ENCODE results near the gene MYO15B.

The MYO15B gene

GRCh38 chr17:75614006-75614405 is 26.4 kb downstream of the MYO15B start:
- H3K4me2 ChIP-seq (ENCODE audit: low read length) = no peak overlapping the region
- no peak overlapping the region for H3K27ac ChIP-seq (ENCODE audit: low read depth, low read length)
- H3K27me3 ChIP-seq (ENCODE audit: control insufficient read depth, low read length) = no peaks in the 10 kb centered on the region
- H3K4me3 ChIP-seq (ENCODE audit: low read length) = no peak overlapping the region
- no peaks in the 10 kb centered on the region for H4K20me1 ChIP-seq (ENCODE audit: control insufficient read depth, insufficient read depth, low read depth, low read length)
- no peaks in the 10 kb centered on the region for H3F3A ChIP-seq (ENCODE audit: control insufficient read depth, insufficient read depth)
- no peaks in the 10 kb centered on the region for H3K36me3 ChIP-seq (ENCODE audit: control insufficient read depth, low read length)
- H3K79me2 ChIP-seq (ENCODE audit: control insufficient read depth, low read length) = no peaks in the 10 kb centered on the region
- peak; percentile 39 for TF ChIP-seq CTCF (IDR thresholded peaks at IDR 0.05; ENCODE audit: low read depth, low read length, poor library complexity, severe bottlenecking)
- TF ChIP-seq EZH2phosphoT487 (IDR thresholded peaks at IDR 0.05; ENCODE audit: borderline replicate concordance, low read length) = no peak
- no peaks in the 10 kb centered on the region for H3K9me2 ChIP-seq (replicated peaks; ENCODE audit: control insufficient read depth, low read length)
- H3K9me3 ChIP-seq (ENCODE audit: control insufficient read depth, insufficient read depth, low read length) = no peaks in the 10 kb centered on the region
- H3K4me1 ChIP-seq (ENCODE audit: control insufficient read depth, low read length) = no peaks in the 10 kb centered on the region

DNA sequence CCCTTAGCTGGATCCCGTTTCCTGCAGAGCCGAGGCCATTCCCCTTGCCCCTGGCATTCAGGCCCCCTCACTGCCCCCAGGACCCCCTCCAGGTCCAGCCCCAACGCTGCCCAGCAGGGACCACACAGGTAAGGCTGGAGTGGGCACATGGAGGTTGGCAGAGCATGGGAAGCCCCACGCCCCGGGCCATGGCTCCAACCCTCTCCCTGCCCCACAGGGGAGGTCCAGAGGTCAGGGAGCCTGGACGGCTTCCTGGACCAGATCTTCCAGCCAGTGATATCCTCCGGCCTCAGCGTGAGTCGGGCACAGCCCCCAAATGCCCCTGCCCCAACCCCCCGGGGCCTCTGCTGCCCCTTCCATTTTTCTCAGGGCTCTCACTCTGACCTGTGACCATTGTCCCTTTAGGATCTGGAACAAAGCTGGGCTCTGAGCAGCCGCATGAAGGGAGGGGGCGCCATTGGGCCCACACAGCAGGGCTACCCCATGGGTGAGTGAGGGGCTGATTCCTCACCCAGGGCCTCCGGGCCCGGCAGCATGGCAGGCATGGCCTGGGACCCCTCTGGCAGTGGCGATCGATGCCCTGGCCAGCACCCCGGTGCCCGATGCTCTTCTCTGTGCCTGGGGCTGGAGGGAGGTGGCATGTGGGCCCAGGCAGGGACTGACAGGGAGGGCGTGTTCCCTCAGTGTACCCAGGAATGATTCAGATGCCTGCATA is 27.1 kb downstream of the MYO15B start:
- no peaks in the 10 kb centered on the region for H3F3A ChIP-seq (ENCODE audit: control insufficient read depth, insufficient read depth)
- H3K27ac ChIP-seq (ENCODE audit: low read depth, low read length) = no peak overlapping the region
- TF ChIP-seq CTCF (IDR thresholded peaks at IDR 0.05; ENCODE audit: low read depth, low read length, poor library complexity, severe bottlenecking) (no peak), EZH2phosphoT487 (IDR thresholded peaks at IDR 0.05; ENCODE audit: borderline replicate concordance, low read length) (no peak)
- H3K4me3 ChIP-seq (ENCODE audit: low read length) = no peak overlapping the region
- H3K9me2 ChIP-seq (replicated peaks; ENCODE audit: control insufficient read depth, low read length) = no peaks in the 10 kb centered on the region
- H3K36me3 ChIP-seq (ENCODE audit: control insufficient read depth, low read length) = no peaks in the 10 kb centered on the region
- no peaks in the 10 kb centered on the region for H3K9me3 ChIP-seq (ENCODE audit: control insufficient read depth, insufficient read depth, low read length)
- H3K79me2 ChIP-seq (ENCODE audit: control insufficient read depth, low read length) = no peaks in the 10 kb centered on the region
- no peaks in the 10 kb centered on the region for H3K4me1 ChIP-seq (ENCODE audit: control insufficient read depth, low read length)
- H3K4me2 ChIP-seq (ENCODE audit: low read length) = no peak overlapping the region
- H4K20me1 ChIP-seq (ENCODE audit: control insufficient read depth, insufficient read depth, low read depth, low read length) = no peaks in the 10 kb centered on the region
- no peaks in the 10 kb centered on the region for H3K27me3 ChIP-seq (ENCODE audit: control insufficient read depth, low read length)

DNA sequence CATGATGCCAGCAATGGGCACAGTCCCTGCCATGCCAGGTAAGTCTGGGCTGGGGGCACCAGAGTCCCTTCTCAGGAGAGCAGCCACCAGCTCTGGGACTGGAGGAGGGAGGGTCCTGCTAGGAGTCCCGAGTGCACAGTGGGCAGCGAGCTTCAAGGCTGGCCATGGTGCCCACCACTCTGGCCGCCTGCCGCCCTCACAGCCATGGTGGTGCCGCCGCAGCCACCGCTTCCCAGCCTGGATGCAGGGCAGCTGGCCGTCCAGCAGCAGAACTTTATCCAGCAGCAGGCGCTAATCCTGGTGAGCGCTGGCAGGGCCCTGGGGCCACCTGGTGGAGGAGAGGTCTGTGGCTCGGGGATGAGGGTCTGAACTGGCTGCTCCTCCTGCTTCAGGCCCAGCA is 27.7 kb downstream of the MYO15B start:
- Histone ChIP-seq H3K36me3 (ENCODE audit: control insufficient read depth, low read length) (no peaks in the 10 kb centered on the region), H3K79me2 (ENCODE audit: control insufficient read depth, low read length) (no peaks in the 10 kb centered on the region), H3K9me3 (ENCODE audit: control insufficient read depth, insufficient read depth, low read length) (no peaks in the 10 kb centered on the region), H3K27ac (ENCODE audit: low read depth, low read length) (no peak overlapping the region), H3K27me3 (ENCODE audit: control insufficient read depth, low read length) (no peaks in the 10 kb centered on the region), H3K4me3 (ENCODE audit: low read length) (no peak overlapping the region), H3K4me1 (ENCODE audit: control insufficient read depth, low read length) (no peaks in the 10 kb centered on the region), H3K4me2 (ENCODE audit: low read length) (no peak overlapping the region), H4K20me1 (ENCODE audit: control insufficient read depth, insufficient read depth, low read depth, low read length) (no peaks in the 10 kb centered on the region), H3K9me2 (replicated peaks; ENCODE audit: control insufficient read depth, low read length) (no peaks in the 10 kb centered on the region), H3F3A (ENCODE audit: control insufficient read depth, insufficient read depth) (no peaks in the 10 kb centered on the region)
- no peak for TF ChIP-seq CTCF (IDR thresholded peaks at IDR 0.05; ENCODE audit: low read depth, low read length, poor library complexity, severe bottlenecking)
- TF ChIP-seq EZH2phosphoT487 (IDR thresholded peaks at IDR 0.05; ENCODE audit: borderline replicate concordance, low read length) = no peak

Data from DOHH2 (cell line).